GM06990 (cell line): ENCODE results near the gene CLEC1B.
"Not testable (repeated sequence)": the region's sequence is repeated elsewhere in the genome, so short reads cannot be mapped to it uniquely, and the experiment has no call there.

Experiments used
- DNase-seq: peaks from one replicate; pipeline ENCODE4 v3.0.0-alpha.2; 2011; ENCODE audit not compliant: insufficient read length; ENCODE audit errors: extremely low read depth
- H3K27me3 ChIP-seq: replicated peaks from 2 replicates; pipeline ENCODE4 v1.6.0; 2011; ENCODE audit warnings: low read length; ENCODE audit not compliant: control insufficient read depth, insufficient read depth
- H3K36me3 ChIP-seq: 2 replicates; pipeline ENCODE4 v1.5.1; 2011; ENCODE audit warnings: low read length; ENCODE audit not compliant: control insufficient read depth, insufficient read depth
- H3K4me3 ChIP-seq: replicated peaks from 2 replicates; pipeline ENCODE4 v1.5.1; 2011; ENCODE audit warnings: low read depth, mild to moderate bottlenecking, control low read depth, low read length
- TF ChIP-seq, protein P1 (sequence below): IDR thresholded peaks from 2 replicates; pipeline ENCODE4 v1.5.1; 2011; ENCODE audit warnings: low read length, control low read depth, mild to moderate bottlenecking, inconsistent platforms; ENCODE audit not compliant: insufficient read depth, poor library complexity, severe bottlenecking

The CLEC1B gene

DNA sequence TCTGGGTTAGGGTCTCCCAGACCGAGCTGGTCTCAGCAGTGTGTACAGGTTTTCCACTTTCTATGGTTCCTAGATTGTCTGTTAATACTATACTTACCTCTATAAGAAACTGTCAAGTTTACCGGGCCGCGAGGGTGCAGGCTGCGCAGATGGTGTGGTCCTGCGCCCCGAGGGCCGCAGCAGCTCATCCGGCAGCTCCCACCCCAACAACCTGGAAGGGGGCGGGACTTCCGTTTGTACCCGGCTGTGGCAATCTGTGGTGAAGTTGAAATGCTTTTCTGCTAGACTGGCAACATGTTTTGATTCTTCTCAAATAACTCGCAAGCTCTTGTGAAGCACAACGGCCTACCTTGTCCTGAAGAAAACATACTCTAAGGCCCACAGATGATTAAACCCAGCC lies 31.5 kb upstream of the CLEC1B start, which contains the start of gene CLEC9A:
TSS of gene CLEC9A (plus strand) at position 237 of the 400 bp plus-strand sequence. CDS start 22,006 bp downstream, outside the sequence.
- no peak within 1 kb of the TSS for H3K4me3 ChIP-seq
- TF ChIP-seq, protein P1, sequence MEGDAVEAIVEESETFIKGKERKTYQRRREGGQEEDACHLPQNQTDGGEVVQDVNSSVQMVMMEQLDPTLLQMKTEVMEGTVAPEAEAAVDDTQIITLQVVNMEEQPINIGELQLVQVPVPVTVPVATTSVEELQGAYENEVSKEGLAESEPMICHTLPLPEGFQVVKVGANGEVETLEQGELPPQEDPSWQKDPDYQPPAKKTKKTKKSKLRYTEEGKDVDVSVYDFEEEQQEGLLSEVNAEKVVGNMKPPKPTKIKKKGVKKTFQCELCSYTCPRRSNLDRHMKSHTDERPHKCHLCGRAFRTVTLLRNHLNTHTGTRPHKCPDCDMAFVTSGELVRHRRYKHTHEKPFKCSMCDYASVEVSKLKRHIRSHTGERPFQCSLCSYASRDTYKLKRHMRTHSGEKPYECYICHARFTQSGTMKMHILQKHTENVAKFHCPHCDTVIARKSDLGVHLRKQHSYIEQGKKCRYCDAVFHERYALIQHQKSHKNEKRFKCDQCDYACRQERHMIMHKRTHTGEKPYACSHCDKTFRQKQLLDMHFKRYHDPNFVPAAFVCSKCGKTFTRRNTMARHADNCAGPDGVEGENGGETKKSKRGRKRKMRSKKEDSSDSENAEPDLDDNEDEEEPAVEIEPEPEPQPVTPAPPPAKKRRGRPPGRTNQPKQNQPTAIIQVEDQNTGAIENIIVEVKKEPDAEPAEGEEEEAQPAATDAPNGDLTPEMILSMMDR: no peak
- no peak for DNase-seq
- no peaks in the 10 kb centered on the region for H3K36me3 ChIP-seq
- H3K27me3 ChIP-seq: peaks cover 2% of the 10 kb centered on the region; the same call in 1 of the 2 replicates

DNA sequence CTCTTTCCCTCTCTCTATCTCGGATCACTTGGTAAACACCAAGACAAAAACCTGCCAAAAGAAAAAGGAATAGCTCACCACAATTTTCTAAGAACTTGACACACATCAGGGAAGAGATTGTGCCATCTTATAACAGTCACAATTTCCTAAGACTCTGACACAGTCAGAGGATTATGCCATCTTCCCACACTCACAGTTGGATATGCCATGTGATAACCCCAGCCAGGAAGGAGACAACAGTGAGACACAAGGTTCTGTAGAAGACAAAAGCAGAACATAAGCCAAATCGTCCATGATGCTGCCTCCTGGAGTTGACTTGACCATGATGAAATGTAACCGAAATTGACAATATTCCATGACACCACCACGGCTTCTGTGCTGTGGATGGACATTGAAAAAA lies 28.8 kb upstream of the CLEC1B start:
- Histone ChIP-seq H3K27me3 (no peaks in the 10 kb centered on the region; the same call in 1 of the 2 replicates), H3K4me3 (no peak overlapping the region), H3K36me3 (no peaks in the 10 kb centered on the region)
- TF ChIP-seq, protein P1: no peak
- no peak for DNase-seq

DNA sequence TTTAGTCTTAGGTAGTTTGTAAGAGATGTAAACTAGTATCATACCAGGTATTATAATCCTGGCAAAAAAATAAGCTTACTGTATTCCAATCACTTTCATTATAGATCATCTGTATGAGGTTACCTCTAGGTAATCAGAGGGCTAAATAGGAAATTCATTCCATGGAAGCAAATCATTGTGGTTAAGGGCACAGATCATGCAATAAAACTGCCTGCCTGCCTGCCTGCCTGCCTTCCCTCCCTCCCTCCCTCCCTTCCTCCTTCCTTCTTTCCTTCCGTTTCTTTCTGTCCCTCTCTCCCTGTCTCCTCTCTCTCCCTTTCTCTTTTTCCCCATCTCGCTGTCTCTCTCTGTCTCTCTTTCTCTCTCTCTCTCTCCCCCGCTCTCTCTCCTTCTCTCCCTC lies 28.4 kb upstream of the CLEC1B start:
- no peak for DNase-seq
- no peak overlapping the region for H3K4me3 ChIP-seq
- TF ChIP-seq, protein P1: no peak
- no peaks in the 10 kb centered on the region; the same call in 1 of the 2 replicates for H3K27me3 ChIP-seq
- H3K36me3 ChIP-seq: no peaks in the 10 kb centered on the region

DNA sequence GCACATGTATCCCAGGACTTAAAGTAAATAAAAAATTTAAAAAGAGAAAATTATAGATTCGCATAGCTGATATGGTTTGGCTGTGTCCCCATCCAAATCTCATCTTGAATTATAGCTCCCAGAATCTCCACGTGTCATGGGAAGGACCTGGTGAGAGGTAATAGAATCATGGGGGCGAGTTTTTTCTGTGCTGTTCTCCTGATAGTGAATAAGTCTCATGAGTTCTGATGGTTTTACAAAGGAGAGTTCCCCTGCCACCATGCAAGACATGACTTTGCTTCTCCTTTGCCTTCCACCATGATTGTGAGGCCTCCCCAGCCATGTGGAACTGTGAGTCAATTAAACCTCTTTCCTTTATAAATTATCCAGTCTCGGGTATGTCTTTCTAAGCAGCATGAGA lies 27.7 kb upstream of the CLEC1B start:
- not testable (repeated sequence) for H3K36me3 ChIP-seq, H3K4me3 ChIP-seq, H3K27me3 ChIP-seq, DNase-seq

DNA sequence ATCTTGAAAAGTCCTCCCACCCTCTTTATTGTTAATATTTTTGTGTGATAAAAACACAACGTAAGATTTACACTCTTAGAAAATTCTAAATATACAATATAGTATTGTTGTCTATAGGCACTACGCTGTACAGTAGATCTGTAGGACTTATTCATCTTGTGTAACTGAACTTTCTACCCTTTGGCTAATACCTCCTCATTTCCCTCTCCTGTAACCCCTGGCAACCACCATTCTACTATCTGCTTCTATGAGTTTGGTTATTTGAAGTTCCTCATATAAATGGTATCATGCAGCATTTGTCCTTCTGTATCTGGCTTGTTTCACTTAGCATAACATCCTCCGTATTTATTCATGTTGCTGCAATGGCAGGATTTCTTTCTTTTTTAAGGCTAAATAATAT lies 26.3 kb upstream of the CLEC1B start:
- TF ChIP-seq, protein P1: no peak
- Histone ChIP-seq H3K36me3 (no peaks in the 10 kb centered on the region), H3K27me3 (no peaks in the 10 kb centered on the region; the same call in 1 of the 2 replicates), H3K4me3 (no peak overlapping the region)
- no peak for DNase-seq

DNA sequence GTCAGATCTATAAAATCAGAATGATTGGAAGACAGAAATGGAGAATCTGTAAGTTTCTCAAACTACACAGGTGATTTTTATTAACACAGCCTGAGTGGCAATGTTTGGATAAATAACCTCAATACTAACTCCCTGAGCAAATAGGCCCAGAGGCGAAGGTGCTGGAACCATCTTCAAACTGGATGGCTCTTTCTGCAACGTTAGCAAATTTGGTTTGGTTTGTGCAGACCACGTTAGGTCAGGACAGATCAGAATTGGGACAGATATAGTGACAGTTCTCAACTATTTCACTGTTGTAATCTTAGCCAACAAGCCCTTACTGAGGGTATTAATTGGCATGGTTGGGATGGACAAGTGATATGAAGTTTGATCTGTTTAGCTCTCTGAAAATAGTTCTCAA lies 22.4 kb upstream of the CLEC1B start:
- Histone ChIP-seq H3K36me3 (no peaks in the 10 kb centered on the region), H3K4me3 (no peak overlapping the region), H3K27me3 (no peaks in the 10 kb centered on the region)
- no peak for DNase-seq
- TF ChIP-seq, protein P1: no peak
